GM03348 (cell line): ENCODE data around the gene GAL.

Experiments
- DNase-seq: peaks from one replicate; pipeline ENCODE4 v3.0.0; 2012; ENCODE audit warnings: low spot score

GAL gene

DNA sequence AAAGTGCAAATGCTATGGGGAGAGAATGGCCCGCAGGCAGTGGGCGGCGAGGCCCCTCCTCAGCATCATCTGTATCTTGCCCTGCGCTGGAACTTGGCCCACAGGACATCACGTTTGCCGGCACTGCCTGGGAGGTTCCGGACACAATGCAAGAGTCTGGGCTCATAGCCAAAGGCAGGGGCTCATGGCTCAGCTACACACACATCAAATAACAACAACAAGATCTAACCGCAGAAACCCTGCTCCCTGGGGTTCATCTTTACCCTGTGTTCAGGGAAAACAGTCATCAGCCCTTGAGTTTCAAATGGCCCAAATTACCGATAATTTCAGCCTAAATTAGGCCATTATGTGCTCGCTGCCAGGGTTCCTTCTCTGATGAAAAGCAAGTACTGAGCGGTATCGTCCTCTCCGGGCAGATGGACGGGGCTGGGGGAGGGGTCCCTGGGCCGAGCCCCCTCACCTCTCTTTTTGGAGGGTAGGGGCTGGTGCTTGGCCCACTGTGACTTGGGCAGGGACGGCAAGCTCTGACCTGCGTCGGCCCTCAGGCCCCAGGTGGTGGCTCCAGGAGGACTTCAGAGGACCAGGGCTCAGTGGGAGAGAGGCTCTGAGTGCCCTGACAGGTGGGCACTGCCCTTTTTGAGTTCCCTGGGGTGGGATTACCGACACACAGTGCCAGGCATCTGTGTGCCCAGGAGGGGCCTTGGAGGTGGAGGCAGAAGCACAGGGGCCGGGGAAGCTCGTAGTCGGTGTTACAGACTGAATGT lies 25.0 kb upstream of the GAL start:
- DNase-seq: peak; percentile 64

DNA sequence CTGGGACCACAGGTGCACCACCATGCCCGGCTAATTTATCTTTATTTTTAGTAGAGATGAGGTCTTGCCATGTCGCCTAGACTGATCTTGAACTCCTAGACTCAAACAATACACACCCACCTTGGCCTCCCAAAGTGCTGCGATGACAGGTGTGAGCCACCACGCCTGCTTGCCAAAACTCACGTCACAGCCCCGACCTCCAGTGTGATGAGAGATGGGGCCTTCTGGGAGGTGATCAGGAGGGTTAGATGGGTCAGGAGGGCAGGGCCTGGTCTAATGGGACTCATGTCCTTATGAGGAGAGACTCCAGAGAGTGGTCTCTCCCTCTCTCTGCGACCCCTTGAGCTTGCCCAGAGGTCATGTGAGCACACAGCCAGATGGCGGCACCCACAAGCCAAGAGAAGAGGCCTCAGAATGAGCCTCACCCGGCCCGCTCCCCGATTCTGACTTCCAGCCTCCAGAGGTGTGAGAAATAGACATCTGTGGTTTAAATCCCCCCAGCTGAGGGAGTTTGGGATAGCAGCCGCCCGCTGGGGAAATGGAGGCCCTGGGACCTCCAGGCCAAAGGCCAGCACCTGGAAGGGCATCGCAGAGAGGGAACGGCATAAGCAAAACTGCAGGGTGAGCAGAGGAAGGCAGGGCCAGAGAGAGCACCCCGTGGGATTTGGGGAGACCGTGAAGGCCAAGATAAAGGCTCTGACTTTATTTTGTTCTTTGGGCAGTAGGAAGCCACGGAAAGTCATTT lies 24.1 kb upstream of the GAL start:
- no peak for DNase-seq

DNA sequence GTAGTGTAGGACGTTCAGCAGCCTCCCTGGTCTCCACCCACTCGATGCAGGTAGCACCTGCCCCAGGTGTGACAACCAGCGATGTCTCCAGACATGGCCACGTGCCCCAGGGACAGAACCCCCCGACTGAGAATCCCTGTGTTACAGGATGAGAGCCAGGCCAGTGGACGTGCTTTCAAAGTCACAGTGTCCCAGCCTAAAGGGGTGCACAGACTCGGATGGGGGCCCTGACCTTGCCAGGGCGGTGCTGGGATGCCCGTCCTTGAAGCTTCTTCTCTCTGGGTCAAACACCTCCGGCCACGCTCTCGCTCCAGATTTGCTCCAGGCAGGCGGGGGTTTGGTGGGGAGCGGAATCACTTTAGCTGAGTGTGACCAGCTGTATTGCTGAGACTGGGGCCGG lies 23.3 kb upstream of the GAL start:
- no peak for DNase-seq

DNA sequence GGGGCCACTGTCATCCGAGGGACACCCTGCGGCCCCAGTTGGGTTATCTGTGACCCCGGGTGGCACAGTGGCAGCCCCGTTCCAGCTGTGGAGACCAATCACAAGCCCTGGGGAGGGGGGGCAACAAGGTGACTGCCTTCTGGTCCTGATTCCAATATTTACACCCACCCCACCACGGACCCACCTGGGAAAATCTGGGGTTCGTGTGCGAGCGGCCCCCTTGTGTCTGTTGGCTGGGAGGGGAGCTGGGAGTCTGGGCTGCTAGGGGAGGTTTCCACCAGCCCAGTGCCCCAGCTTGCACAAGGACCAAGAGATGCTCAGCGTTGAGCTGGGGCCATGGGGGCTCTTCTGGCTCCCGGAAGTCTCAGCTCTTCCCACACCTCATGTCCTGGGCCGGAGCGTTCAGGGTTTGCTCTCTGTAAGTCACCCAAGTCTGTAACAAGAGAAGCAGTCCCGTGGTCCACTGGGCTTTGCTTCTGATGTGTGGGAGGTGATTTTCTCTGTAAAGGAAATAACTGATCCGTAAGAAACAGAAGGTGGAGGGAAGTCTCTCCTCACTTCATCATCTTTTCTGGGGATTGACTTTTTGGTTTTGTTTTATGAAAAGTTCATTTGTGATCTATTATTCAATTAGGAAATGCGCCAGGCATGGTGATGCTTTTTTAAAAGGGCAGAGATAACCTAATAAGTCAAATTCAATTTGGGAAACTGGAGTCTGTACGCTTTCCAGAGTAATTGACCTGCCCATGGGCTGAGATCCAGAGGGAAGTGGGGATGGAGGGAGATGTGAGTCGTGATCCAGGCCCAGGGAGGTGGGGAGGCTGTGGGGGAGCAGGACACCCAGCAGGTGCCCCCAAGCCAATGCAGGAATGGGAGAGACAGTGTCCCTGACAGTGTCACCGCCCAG lies 22.4 kb upstream of the GAL start:
- no peak for DNase-seq

DNA sequence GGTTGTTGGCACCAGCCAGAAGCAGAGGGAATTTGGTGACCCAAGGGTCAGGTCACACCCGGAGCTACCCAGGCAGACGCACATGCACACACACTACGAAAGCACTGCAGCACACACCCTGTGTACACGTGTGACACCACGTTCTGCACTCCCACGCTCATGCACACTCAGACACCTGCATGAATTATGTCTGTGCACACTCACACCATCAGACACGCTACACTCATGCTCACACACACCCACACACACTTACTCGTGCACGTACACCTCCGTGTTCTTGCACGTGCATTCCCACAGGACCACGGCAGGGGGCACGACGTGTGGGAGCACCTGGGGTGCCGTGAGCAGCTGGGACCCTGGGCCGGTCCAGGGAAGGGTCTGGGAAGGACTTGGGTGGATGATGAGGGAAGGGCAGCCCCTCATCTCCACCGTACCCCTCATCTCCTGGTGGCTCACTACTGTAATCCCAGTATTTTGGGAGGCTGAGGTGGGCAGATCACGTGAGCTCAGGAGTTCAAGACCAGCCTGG lies 20.8 kb upstream of the GAL start:
- DNase-seq: no peak

DNA sequence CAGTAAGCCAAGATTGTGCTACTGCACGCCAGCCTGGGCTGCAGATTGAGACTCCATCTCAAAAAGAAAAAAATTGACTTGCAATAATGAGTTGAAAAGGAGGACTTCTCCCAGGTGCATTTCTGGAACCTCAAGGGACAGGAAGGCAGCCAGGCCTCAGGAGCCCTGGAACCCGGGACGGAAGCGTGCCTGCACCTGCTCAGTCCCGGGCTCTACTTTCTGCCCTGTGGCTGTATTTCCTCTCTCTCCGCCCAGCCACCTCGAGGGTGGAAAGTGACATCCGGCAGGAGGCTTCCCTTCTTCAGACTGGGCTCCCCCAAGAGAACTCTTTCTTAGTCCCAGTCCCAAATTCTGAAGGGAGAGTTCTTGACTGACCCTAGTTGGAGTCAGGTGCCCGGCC lies 20.2 kb upstream of the GAL start:
- DNase-seq: no peak

DNA sequence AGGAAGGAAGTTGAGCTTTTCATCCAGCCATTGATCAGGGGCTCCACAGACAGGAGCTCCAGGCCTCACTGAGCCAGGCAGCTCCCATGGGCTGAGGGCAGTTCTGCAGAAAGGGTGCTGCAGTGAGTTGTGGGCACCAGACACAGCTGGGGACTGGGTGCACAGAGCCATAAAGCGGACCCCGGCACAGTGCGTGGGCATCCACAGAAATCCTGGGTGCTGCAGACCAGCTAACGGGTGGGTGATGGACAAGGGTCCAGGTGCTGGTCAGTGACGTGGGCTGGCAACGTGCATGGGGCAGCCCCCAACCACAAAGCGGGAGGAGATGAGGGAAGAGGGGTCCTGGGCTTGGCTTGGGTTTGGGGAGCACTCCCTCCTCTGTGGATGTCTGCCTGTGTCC lies 19.4 kb upstream of the GAL start:
- no peak for DNase-seq

DNA sequence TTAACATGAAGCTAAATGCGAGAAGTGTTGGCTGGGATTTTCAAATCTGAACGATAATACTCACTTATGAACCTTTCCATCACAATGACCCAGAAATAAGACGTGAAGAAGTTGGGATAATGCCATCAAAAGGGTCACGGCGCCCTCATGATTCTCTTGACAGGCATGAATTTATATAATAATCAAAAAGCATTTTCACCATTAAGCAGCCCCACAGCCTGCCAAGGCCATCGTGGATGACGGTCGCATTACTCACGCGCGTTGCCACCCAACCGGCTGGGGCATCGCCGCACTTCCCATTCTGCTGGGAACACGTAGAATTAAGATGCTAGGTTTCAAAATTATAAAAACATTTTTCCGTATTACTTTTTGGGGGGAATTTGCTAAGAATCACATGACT lies 18.9 kb upstream of the GAL start:
- DNase-seq: no peak

DNA sequence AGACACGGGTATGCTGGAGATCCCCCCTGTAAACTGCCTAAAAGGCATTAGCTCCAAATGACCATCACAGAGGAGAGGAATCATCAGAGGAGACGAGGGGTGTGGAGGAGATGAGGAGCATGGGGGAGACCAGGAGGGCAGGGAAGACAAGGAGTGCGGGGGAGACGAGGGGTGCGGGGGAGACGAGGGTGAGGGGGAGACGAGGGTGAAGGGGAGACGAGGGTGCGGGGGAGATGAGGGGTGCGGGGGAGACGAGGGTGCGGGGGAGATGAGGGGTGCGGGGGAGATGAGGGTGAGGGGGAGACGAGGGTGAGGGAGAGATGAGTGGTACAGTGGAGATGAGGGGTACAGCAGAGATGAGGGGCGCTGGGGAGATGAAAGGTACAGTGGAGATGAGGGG lies 17.5 kb upstream of the GAL start:
- DNase-seq: no peak

DNA sequence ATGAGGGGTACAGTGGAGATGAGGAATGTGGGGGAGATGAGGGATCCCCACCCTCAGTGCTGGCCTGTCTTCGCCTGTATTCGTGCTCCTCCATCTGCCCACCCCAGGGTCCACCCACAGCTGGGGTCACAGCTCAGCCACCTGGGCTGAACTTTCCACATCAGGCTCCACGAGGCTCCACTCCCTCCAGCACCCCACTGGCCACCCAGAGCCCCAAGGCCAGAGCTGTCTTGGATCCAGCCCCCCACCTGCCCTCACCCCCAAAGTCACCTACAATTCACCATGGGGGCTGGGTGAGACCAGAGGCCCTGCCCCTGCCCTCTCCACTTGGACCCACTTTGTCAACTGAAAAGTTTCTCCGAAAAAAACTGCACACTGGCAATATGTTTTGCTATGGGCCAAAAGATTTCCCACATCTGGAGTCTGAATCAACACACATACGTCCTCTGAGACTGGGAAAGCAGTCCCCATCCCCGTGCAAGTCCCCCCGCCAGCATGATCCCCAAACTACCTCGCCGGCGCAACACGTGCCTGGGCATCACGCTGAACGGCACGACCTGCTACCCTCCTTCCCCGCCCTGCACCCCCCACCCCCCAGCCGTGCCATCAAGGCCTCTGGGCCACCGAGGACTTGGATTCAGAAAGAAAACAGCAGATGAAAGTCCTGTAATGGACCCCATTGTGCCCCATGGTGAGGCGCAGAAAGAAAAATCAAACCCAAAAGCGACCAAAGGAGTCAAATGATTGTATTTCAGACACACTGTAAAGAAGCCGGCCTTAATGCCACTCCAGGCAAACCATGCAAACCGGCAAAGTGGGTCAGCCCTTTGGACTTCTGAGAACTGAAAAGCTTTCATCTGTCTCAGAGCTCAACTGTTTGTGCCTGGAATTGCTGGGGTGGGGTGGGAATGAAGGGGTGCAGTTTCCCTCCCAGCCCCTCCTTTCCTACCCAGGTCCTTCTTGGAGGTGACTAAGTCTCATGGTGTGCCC lies 16.5 kb upstream of the GAL start:
- no peak for DNase-seq

DNA sequence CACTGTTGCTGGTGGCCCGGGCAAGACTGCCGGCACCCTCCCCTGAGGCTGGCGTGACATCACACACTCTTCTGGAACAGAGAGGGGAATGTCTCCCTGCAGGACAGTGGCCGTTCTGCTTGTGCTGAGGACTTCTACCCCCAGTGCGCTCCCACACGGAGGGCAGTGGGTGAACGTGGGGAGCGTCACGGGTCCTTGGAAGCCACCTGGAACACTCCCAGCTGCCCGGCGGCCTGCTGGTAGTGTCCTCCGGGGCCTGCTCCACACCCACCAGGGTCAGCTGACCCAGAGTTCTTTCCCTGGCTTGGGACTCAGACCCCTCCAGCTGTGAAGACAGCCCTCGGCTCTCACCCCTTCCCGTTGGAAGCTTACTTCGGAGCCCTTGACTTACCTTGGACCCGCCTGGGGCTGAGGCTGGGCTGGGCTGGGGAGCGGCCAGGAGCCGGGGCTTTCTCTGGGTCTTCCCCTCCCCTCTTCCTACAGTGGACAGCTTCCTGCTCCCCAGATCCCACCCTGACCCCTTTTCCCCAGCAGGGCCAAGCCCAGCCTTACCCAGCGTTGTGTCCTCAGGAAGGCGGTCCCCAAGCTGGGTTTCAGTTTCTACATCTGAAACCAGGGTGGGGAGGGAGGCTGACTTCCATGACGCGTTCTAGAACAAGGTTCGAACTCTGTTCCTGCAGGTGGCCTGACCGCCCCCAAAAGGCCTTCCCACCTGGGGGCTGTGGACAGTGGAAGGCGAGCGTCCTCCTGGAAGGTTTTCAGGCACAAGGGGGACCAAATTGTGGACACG lies 14.8 kb upstream of the GAL start:
- DNase-seq: no peak

DNA sequence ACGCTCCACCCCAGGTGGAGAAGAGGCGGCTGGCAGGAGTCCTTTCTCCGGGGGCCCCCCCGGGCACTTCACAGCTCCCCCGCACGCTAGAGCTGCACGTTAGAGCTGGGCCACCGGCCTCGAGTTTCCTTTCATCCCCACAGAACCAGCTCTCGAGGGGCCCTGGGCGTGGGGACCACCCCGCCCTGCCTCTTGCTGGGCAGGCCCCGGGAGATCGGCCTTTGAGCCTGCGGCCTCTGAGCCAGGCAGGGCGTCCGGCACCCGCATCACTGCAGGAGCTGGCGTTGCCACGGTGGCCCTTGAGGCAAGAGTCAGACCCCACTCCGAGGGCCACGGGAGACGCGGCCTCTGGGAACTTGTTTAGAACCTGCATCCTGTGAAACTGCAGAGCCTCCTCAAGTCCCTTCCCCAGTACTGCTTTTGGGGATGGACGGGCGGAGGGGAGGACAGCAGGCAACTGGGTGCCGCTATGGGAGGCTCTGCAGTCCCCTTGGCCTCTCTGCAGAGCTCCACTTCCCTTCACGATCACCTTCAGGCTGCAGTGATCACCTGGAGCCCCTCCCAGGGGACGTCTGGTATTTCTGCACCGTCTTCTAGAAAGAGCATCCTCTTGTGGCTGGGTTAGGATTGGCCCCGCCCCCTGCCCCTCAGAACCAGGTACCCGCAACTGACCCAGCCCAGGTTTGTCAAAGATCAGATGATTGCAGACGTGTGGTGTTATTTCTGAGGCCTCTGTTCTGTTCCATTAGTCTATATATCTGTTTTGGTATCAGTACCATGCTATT lies 13.9 kb upstream of the GAL start:
- DNase-seq: no peak

DNA sequence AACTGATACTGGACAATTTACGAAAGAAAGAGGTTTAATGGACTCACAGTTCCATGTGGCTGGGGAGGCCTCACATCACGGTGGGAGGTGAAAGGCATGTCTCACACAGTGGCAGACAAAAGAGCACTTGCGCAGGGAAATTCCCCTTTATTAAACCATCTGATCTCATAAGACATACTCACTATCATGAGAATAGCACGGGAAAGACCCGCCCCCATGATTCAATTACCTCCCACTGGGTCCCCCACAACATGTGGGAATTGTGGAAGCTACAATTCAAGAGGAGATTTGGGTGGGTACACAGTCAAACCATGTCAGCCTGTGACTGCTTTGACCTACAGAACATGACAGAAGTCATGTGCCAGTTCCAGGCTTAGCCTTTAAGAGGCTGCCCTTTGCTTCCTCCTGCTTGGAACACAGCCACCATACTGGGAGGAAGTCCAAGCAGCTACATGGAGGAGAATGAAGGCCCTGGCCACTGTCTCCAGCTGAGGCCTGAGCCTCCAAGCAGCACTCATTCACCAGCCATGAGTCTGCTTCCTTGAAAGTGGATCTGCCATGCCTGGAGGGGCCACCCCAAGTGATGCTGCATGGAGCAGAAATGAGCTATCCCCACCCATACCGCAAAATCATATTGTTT lies 10.9 kb upstream of the GAL start:
- no peak for DNase-seq

DNA sequence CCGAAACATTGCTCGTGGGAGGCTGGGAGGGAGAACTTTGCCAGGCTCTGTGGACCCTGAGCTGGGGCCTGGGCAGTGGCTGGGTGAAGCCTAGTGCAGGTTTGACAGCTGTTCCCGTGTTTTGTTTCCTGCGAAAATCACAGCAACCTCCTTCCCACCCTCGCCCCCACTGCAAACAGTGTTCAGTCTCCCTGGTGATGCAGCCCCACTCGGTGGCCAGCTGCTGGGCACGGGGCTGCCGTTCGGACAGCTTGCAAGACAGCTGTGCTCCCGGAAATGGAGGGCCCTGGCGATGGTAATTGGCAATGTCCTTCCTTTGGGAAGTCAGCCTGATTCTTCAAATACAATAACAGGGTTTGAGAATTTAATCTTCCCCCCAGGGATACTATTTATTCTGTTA lies 10.4 kb upstream of the GAL start:
- no peak for DNase-seq

DNA sequence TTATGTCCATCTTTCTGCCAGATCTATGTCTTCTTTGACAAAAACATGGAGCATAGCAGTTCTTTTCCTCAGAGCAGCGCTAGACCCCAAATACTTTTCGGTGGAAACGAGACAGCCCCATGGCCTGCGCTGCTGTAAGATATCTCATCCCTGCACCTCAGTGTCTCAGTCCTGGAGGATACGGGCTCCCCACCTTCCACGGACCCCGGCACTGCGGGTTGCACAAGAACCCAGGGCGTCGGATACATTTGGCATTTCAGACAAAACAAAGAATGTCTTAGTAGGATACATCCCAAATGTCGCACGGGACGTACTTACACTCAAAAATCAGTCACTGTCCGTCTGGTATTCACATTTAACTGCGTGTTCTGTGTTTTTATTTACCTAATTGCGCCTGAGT lies 9.9 kb upstream of the GAL start:
- DNase-seq: no peak

DNA sequence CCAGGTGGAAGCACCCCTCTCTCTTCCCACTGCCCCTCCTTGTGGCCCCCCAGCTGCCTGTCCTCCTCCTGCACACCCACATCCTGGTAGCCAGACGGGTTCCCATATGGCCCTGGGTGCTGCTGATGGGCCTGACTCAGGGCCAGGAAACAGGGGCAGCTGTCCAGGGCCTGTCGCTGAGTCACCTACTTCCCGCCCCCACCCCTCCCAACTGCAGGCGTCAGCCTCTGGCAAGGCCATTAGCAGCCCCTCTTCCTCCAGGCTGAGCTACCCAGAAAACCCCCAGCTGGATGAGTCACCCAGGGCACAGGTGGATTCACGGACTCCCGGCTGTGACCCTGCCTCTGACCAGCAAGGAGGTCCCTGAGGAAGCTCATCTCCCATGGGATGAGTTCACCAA lies 6.9 kb upstream of the GAL start:
- peak; percentile 88 for DNase-seq

DNA sequence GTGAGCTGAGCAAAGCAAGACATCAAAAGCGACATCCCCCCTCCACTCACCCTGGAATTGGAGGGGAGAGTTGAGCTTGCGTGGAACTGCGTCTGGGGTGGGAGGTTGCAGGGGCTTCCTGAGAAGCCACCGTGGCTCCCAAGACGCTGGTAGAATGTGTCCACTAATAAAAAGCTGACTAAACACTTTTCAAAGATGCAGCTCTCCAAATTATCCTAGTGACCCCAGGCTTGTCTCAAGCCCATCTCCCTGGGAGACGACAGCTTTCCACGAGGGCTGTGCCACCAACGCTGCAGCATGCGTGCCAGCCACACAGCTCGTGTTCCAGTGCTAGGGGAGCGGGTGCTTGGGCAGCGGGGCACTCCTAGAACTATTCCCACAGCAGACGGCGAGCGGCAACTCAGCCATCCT lies 6.3 kb upstream of the GAL start:
- no peak for DNase-seq

DNA sequence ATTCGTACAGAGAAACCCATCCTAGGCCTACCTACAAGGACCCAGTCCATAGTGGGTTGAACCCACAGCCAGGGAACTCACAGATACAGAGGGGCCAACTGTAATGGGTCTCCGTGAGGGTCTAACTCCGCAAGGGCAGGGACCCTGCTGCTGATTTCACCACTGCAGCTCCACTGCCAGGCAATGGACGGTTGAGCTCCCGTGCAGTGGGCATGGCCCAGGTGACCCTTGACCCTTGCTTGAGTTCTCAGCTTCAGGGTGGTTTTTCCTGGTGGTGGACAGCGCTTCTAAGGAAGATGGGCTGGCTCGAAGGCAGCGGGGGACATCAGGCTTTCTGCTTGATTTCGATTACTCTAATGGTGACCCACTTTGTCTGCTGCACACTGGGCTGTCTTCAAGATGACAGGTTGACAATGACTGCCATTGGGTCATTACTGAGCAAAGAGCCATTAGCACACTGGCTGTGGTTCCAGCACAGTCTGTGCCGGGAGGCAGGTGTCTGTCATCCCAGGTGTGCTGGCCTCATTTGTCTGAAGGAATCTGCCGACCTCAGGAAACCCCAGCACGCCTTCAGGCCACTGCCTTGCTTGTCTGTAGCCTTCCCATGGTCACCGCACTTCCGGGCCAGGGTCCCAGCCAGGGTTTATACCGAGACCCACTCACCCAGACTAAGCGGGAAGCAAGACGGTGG lies 3.7 kb upstream of the GAL start:
- no peak for DNase-seq
